ENCODE measurements around the gene GPR108. TPM values are rescaled to one million over a fixed set of nuclear protein-coding genes. Genes with fewer than 3 reads are reported as not detected.

Gene GPR108
- total and polyA plus RNA-seq, 2 of the 13 experiments (the other 11 are each of a cell fraction or from before 2014, with no cell fraction given), result 36.4 to 63.0 TPM

- TF ChIP-seq SMAD1 (CRISPR knock-in tag; IDR thresholded peaks at IDR 0.05; ENCODE audit: borderline replicate concordance, low read depth) (peak; percentile 85), KAT8 (CRISPR knock-in tag; IDR thresholded peaks at IDR 0.05) (0 out of 2 replicates have a peak, but pooled peaks have one; percentile 37), ZNF83 (CRISPR knock-in tag; IDR thresholded peaks at IDR 0.05; ENCODE audit: borderline replicate concordance) (no peak), ZNF547 (CRISPR knock-in tag; IDR thresholded peaks at IDR 0.05) (peak; percentile 21), ZHX2 (IDR thresholded peaks at IDR 0.05; ENCODE audit: low read depth) (no peak), ZHX2 (CRISPR knock-in tag; IDR thresholded peaks at IDR 0.05; ENCODE audit: borderline replicate concordance) (no peak), ZNF572 (CRISPR knock-in tag; IDR thresholded peaks at IDR 0.05) (0 out of 2 replicates have a peak, but pooled peaks have one; percentile 77), MYPOP (CRISPR knock-in tag; IDR thresholded peaks at IDR 0.05) (no peak; the same call in 1 of the 2 replicates), JDP2 (CRISPR knock-in tag; IDR thresholded peaks at IDR 0.05; ENCODE audit: borderline replicate concordance) (no peak), KLF6 (CRISPR knock-in tag; IDR thresholded peaks at IDR 0.05) (no peak), GPN1 (CRISPR knock-in tag; IDR thresholded peaks at IDR 0.05; ENCODE audit: borderline replicate concordance) (no peak), U2AF1 (optimal IDR thresholded peaks at IDR 0.05; ENCODE audit: low read depth, low read length) (peak; percentile 56), ZGPAT (CRISPR knock-in tag; IDR thresholded peaks at IDR 0.05) (peak; percentile 21; the same call in 1 of the 2 replicates), HMG20B (CRISPR knock-in tag; conservative IDR thresholded peaks at IDR 0.05) (peak; percentile 75)
- TF ChIP-seq, protein P1, sequence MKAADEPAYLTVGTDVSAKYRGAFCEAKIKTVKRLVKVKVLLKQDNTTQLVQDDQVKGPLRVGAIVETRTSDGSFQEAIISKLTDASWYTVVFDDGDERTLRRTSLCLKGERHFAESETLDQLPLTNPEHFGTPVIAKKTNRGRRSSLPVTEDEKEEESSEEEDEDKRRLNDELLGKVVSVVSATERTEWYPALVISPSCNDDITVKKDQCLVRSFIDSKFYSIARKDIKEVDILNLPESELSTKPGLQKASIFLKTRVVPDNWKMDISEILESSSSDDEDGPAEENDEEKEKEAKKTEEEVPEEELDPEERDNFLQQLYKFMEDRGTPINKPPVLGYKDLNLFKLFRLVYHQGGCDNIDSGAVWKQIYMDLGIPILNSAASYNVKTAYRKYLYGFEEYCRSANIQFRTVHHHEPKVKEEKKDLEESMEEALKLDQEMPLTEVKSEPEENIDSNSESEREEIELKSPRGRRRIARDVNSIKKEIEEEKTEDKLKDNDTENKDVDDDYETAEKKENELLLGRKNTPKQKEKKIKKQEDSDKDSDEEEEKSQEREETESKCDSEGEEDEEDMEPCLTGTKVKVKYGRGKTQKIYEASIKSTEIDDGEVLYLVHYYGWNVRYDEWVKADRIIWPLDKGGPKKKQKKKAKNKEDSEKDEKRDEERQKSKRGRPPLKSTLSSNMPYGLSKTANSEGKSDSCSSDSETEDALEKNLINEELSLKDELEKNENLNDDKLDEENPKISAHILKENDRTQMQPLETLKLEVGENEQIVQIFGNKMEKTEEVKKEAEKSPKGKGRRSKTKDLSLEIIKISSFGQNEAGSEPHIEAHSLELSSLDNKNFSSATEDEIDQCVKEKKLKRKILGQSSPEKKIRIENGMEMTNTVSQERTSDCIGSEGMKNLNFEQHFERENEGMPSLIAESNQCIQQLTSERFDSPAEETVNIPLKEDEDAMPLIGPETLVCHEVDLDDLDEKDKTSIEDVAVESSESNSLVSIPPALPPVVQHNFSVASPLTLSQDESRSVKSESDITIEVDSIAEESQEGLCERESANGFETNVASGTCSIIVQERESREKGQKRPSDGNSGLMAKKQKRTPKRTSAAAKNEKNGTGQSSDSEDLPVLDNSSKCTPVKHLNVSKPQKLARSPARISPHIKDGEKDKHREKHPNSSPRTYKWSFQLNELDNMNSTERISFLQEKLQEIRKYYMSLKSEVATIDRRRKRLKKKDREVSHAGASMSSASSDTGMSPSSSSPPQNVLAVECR (CRISPR knock-in tag; IDR thresholded peaks at IDR 0.05; ENCODE audit: borderline replicate concordance), result peak; percentile 50; the same call in 1 of the 2 replicates
Measured at GRCh38 chr19:6752256-6753177, 15.1 kb upstream of the GPR108 start (continued).
